DND-41 (cell line): ENCODE results near the gene ANKRD35.

ENCODE experiments used
- ATAC-seq: fragments of 200-7000 bp; cut with Tn5 transposase; 3 replicates; pipeline ENCODE4 v1.9.1; 2021; ENCODE audit warnings: low read depth; ENCODE audit not compliant: insufficient read depth
- DNase-seq: peaks from one replicate; pipeline ENCODE4 v3.0.0-alpha.2; 2020
- H2AFZ ChIP-seq: 2 replicates; pipeline ENCODE4 v1.6.0; 2012; ENCODE audit warnings: low read depth, low read length
- H3K27ac ChIP-seq: 2 replicates; pipeline ENCODE4 v1.5.1; 2012; ENCODE audit warnings: low read length, inconsistent platforms
- H3K27me3 ChIP-seq: fragments of 200-600 bp; sonication (generic); 2 replicates; pipeline ENCODE4 v1.6.0; 2012; ENCODE audit warnings: low read length, mild to moderate bottlenecking, inconsistent platforms; ENCODE audit not compliant: insufficient read depth, poor library complexity
- H3K36me3 ChIP-seq: 2 replicates; pipeline ENCODE4 v1.5.1; 2012; ENCODE audit warnings: low read length, inconsistent platforms; ENCODE audit not compliant: insufficient read depth
- H3K4me1 ChIP-seq: 2 replicates; pipeline ENCODE4 v1.5.1; 2012; ENCODE audit warnings: mild to moderate bottlenecking, low read length; ENCODE audit not compliant: insufficient read depth
- H3K4me2 ChIP-seq: 2 replicates; pipeline ENCODE4 v1.6.0; 2012; ENCODE audit warnings: mild to moderate bottlenecking, moderate library complexity, low read length, inconsistent platforms; ENCODE audit not compliant: insufficient read depth
- H3K4me3 ChIP-seq, 2 experiments: fragments of 200-600 bp in 1 of 2; shearing (Covaris generic) in 1 of 2; 2 replicates each; pipeline ENCODE4 v1.5.1; 2012 to 2016; ENCODE audit warnings: inconsistent platforms in 2 of 2, low read length in 2 of 2, mild to moderate bottlenecking in 2 of 2, low read depth in 1 of 2, moderate library complexity in 1 of 2
- H3K79me2 ChIP-seq: 2 replicates; pipeline ENCODE4 v1.6.0; 2012; ENCODE audit warnings: low read length, inconsistent platforms; ENCODE audit not compliant: insufficient read depth
- H3K9ac ChIP-seq: 2 replicates; pipeline ENCODE4 v1.6.0; 2012; ENCODE audit warnings: low read depth, mild to moderate bottlenecking, inconsistent platforms, low read length, moderate library complexity
- H3K9me3 ChIP-seq: 2 replicates; pipeline ENCODE4 v1.5.1; 2012; ENCODE audit warnings: low read length, moderate library complexity, mild to moderate bottlenecking, inconsistent platforms; ENCODE audit not compliant: insufficient read depth, severe bottlenecking
- H4K20me1 ChIP-seq: 2 replicates; pipeline ENCODE4 v1.6.0; 2012; ENCODE audit warnings: low read length; ENCODE audit not compliant: insufficient read depth
- EZH2 ChIP-seq: IDR thresholded peaks from 3 replicates; pipeline ENCODE4 v1.6.1; 2012; ENCODE audit warnings: borderline replicate concordance, low read depth, mild to moderate bottlenecking, moderate library complexity, low read length, inconsistent platforms; ENCODE audit not compliant: severe bottlenecking
- TF ChIP-seq, protein P1 (sequence below): IDR thresholded peaks from 2 replicates; pipeline ENCODE4 v1.5.1; 2012; ENCODE audit warnings: borderline replicate concordance, low read length, moderate library complexity, mild to moderate bottlenecking; ENCODE audit not compliant: poor library complexity, severe bottlenecking; ENCODE audit errors: extremely low read depth

The ANKRD35 gene

GRCh38 chr1:145858238-145858900 is 27.3 kb downstream of the ANKRD35 start:
- Histone ChIP-seq H3K9ac (peak overlapping the region; percentile 62), H3K4me1 (peaks cover 18% of the 10 kb centered on the region), H3K4me3 (peak overlapping the region; percentile 31 to 70; a peak in 3 of 4 replicates), H3K79me2 (peaks cover 7% of the 10 kb centered on the region), H3K9me3 (no peaks in the 10 kb centered on the region), H3K36me3 (peaks cover 32% of the 10 kb centered on the region), H3K27me3 (peaks cover 2% of the 10 kb centered on the region), H2AFZ (peak overlapping the region; percentile 84), H3K4me2 (peak overlapping the region; percentile 79), H3K27ac (peak overlapping the region; percentile 70), H4K20me1 (no peaks in the 10 kb centered on the region; the same call in 1 of the 2 replicates)
- no peak for TF ChIP-seq EZH2
- TF ChIP-seq, protein P1, sequence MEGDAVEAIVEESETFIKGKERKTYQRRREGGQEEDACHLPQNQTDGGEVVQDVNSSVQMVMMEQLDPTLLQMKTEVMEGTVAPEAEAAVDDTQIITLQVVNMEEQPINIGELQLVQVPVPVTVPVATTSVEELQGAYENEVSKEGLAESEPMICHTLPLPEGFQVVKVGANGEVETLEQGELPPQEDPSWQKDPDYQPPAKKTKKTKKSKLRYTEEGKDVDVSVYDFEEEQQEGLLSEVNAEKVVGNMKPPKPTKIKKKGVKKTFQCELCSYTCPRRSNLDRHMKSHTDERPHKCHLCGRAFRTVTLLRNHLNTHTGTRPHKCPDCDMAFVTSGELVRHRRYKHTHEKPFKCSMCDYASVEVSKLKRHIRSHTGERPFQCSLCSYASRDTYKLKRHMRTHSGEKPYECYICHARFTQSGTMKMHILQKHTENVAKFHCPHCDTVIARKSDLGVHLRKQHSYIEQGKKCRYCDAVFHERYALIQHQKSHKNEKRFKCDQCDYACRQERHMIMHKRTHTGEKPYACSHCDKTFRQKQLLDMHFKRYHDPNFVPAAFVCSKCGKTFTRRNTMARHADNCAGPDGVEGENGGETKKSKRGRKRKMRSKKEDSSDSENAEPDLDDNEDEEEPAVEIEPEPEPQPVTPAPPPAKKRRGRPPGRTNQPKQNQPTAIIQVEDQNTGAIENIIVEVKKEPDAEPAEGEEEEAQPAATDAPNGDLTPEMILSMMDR, result no peak
- peak; percentile 86 for DNase-seq
- peak; percentile 65 for ATAC-seq

GRCh38 chr1:145857170-145857569 is 28.5 kb downstream of the ANKRD35 start:
- ATAC-seq, result no peak
- Histone ChIP-seq H3K9ac (no peak overlapping the region), H3K27me3 (no peaks in the 10 kb centered on the region), H3K36me3 (peaks cover 38% of the 10 kb centered on the region), H3K27ac (no peak overlapping the region), H3K4me1 (peaks cover 18% of the 10 kb centered on the region), H3K9me3 (no peaks in the 10 kb centered on the region), H3K4me3 (no peak overlapping the region), H2AFZ (no peak overlapping the region), H3K4me2 (peak overlapping the region; percentile 79; the same call in 1 of the 2 replicates), H3K79me2 (peaks cover 7% of the 10 kb centered on the region), H4K20me1 (no peaks in the 10 kb centered on the region; the same call in 1 of the 2 replicates)
- no peak for DNase-seq
- TF ChIP-seq, protein P1, result no peak
- TF ChIP-seq EZH2, result no peak

DNA sequence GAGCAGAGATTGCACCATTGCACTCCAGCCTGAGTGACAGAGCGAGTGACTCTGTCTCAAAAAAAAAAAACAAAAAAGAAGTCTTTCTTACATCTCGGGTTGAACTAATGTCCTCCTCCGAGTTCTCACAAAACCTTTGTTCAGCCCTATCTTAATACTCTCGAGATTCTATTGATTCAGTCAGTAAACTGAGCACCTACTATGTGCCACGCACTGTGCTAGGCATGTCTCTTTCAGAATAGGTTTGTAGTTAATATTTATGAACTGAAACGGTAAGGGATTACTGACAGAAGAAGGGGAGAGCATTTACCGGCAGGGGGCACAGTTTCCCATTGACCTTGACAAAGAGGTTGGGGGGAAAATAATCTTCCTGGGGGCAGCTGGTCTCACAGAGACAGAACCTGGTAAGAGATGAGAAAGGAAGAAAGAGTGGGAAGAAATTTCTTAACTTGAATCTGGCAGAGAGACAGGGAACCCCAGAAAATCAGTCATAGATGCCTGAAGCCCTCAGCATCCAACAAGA is 30.2 kb downstream of the ANKRD35 start:
- Histone ChIP-seq H3K27ac (no peak overlapping the region), H3K4me1 (peaks cover 18% of the 10 kb centered on the region), H3K36me3 (peaks cover 51% of the 10 kb centered on the region), H3K4me3 (no peak overlapping the region), H4K20me1 (no peaks in the 10 kb centered on the region; the same call in 1 of the 2 replicates), H3K27me3 (no peaks in the 10 kb centered on the region), H3K9ac (no peak overlapping the region), H3K4me2 (no peak overlapping the region), H2AFZ (no peak overlapping the region), H3K9me3 (no peaks in the 10 kb centered on the region), H3K79me2 (peaks cover 7% of the 10 kb centered on the region)
- no peak for TF ChIP-seq EZH2
- TF ChIP-seq, protein P1, result no peak
- DNase-seq (no peak), ATAC-seq (no peak)
